NCI-H345 (cell line): ENCODE results near the gene TMEM135.
"Not testable (repeated sequence)": the region's sequence is repeated elsewhere in the genome, so short reads cannot be mapped to it uniquely, and the experiment has no call there.

ENCODE experiments used
- DNase-seq: peaks from one replicate; lab custom pipeline; 2025; lab: John Stamatoyannopoulos, UW

Gene TMEM135

GRCh38 chr11:87037450-87038234 lies at the start of gene TMEM135:
TMEM135 (plus strand) TSS chr11:87037934; CDS start chr11:87038046, 112 bp downstream.
- DNase-seq = peak; percentile 93

GRCh38 chr11:86988351-86988881 lies 49.3 kb upstream of the TMEM135 start:
- DNase-seq = peak; percentile 22

GRCh38 chr11:86990031-86990430 lies 47.7 kb upstream of the TMEM135 start:
- DNase-seq = no peak

- no peak for DNase-seq
Measured at GRCh38 chr11:86990515-86990914, 47.2 kb upstream of the TMEM135 start.

- no peak for DNase-seq
Measured at GRCh38 chr11:86991341-86991740, 46.4 kb upstream of the TMEM135 start.

- DNase-seq = not testable (repeated sequence)
Measured at GRCh38 chr11:86992340-86992739, 45.4 kb upstream of the TMEM135 start.

- no peak for DNase-seq
Measured at GRCh38 chr11:86993031-86993430, 44.7 kb upstream of the TMEM135 start.

GRCh38 chr11:86996953-86997570 lies 40.7 kb upstream of the TMEM135 start:
- no peak for DNase-seq

GRCh38 chr11:86999388-86999787 lies 38.3 kb upstream of the TMEM135 start:
- no peak for DNase-seq

GRCh38 chr11:86999859-87000753 lies 37.6 kb upstream of the TMEM135 start:
- no peak for DNase-seq

- no peak for DNase-seq
Measured at GRCh38 chr11:87002918-87003317, 34.8 kb upstream of the TMEM135 start.

GRCh38 chr11:87004281-87004680 lies 33.5 kb upstream of the TMEM135 start:
- DNase-seq = peak; percentile 11

- no peak for DNase-seq
Measured at GRCh38 chr11:87005569-87005921, 32.2 kb upstream of the TMEM135 start.

GRCh38 chr11:87006035-87006434 lies 31.7 kb upstream of the TMEM135 start:
- DNase-seq = no peak

- DNase-seq = no peak
Measured at GRCh38 chr11:87007963-87008362, 29.8 kb upstream of the TMEM135 start.

- no peak for DNase-seq
Measured at GRCh38 chr11:87012089-87012488, 25.6 kb upstream of the TMEM135 start.

- DNase-seq = no peak
Measured at GRCh38 chr11:87012673-87013072, 25.1 kb upstream of the TMEM135 start.

- DNase-seq = no peak
Measured at GRCh38 chr11:87013912-87014825, 23.6 kb upstream of the TMEM135 start.

GRCh38 chr11:87015645-87016044 lies 22.1 kb upstream of the TMEM135 start:
- no peak for DNase-seq

- DNase-seq = no peak
Measured at GRCh38 chr11:87019613-87020271, 18.0 kb upstream of the TMEM135 start.

GRCh38 chr11:87020336-87020735 lies 17.4 kb upstream of the TMEM135 start:
- DNase-seq = no peak
